Breast epithelium (tissue), 3 donors: ENCODE results near the gene ANTXR2.

Source experiments
- CTCF ChIP-seq, 3 donors: fragments of 450-650 bp; IDR thresholded peaks; one replicate each; pipeline ENCODE4 v1.5.1; 2016 to 2017; ENCODE audit warnings: antibody characterized with exemption in 3 of 3, mild to moderate bottlenecking in 3 of 3, moderate library complexity in 3 of 3
- POLR2A ChIP-seq: fragments of 450-650 bp; IDR thresholded peaks from one replicate; pipeline ENCODE4 v1.6.1; 2016; ENCODE audit warnings: antibody characterized with exemption, mild to moderate bottlenecking, moderate library complexity

- no peak for TF ChIP-seq CTCF (IDR thresholded peaks at IDR 0.05)
- no peak for TF ChIP-seq POLR2A
These were observed 179.6 kb downstream of the ANTXR2 start for GRCh38 chr4:79893456-79893855.
